Brain pericyte (primary cell): ENCODE data around the gene SRSF9.

ENCODE experiments used
- DNase-seq: peaks from one replicate; pipeline ENCODE4 v3.0.0-alpha.2; 2012; ENCODE audit warnings: low read depth, low spot score

The SRSF9 gene

GRCh38 chr12:120481022-120481767 lies 11.6 kb upstream of the SRSF9 start:
- no peak for DNase-seq

GRCh38 chr12:120480211-120480610 lies 10.7 kb upstream of the SRSF9 start:
- no peak for DNase-seq

GRCh38 chr12:120479458-120479857 lies 9.9 kb upstream of the SRSF9 start:
- DNase-seq: no peak

GRCh38 chr12:120475643-120476042 lies 6.1 kb upstream of the SRSF9 start:
- DNase-seq: no peak

- DNase-seq: no peak
These were observed 5.0 kb upstream of the SRSF9 start for GRCh38 chr12:120474616-120474960.

GRCh38 chr12:120473807-120474615 lies 4.5 kb upstream of the SRSF9 start:
- DNase-seq: no peak

- DNase-seq: no peak
These were observed 3.0 kb upstream of the SRSF9 start for GRCh38 chr12:120472521-120472920.

- DNase-seq: no peak
These were observed 719 bp upstream of the SRSF9 start for GRCh38 chr12:120470150-120470784.

GRCh38 chr12:120468821-120469449 lies 613 bp downstream of the SRSF9 start:
- no peak for DNase-seq

GRCh38 chr12:120468325-120468820 lies 1.2 kb downstream of the SRSF9 start:
- no peak for DNase-seq

GRCh38 chr12:120467439-120467838 lies 2.1 kb downstream of the SRSF9 start:
- no peak for DNase-seq

GRCh38 chr12:120466560-120467315 lies 2.8 kb downstream of the SRSF9 start:
- no peak for DNase-seq

- no peak for DNase-seq
These were observed 3.8 kb downstream of the SRSF9 start for GRCh38 chr12:120465756-120466155.

GRCh38 chr12:120463712-120464111 lies 5.8 kb downstream of the SRSF9 start:
- DNase-seq: no peak

GRCh38 chr12:120462099-120462640 lies 7.4 kb downstream of the SRSF9 start:
- no peak for DNase-seq

- DNase-seq: no peak
These were observed 9.4 kb downstream of the SRSF9 start for GRCh38 chr12:120460157-120460556.

- no peak for DNase-seq
These were observed 12.4 kb downstream of the SRSF9 start for GRCh38 chr12:120457133-120457532.

GRCh38 chr12:120455302-120455701 lies 14.2 kb downstream of the SRSF9 start:
- DNase-seq: no peak

- no peak for DNase-seq
These were observed 15.6 kb downstream of the SRSF9 start for GRCh38 chr12:120453977-120454376.

- no peak for DNase-seq
These were observed 16.3 kb downstream of the SRSF9 start for GRCh38 chr12:120453060-120453750.
